GM21381 (cell line): ENCODE data around the gene NOG.

Experiments used
- ATAC-seq: cut with Tn5 transposase; IDR thresholded peaks from one replicate; pipeline ENCODE4 v1.9.1; 2021; ENCODE audit warnings: mild to moderate bottlenecking, moderate library complexity; ENCODE audit not compliant: unreplicated experiment

Gene NOG

DNA sequence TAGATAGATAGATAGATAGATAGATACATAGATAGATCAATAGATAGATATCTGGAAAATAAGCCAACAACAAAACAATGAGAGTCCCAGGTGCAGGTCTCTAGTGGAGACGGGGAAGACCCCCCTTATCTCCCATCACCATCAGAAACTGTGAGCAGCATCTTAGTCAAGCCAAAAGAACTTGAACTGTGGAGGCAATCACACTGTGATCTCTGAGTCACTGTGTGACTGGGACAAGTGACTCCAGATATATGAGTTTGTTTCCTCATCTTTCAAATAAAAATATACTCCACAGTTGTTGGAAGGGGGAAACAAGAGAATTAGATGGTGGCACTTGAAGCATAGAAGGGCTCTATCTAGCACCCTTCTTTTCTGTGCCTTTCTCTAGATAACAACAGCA lies 42.1 kb downstream of the NOG start:
- no peak for ATAC-seq

- no peak for ATAC-seq
These were observed 42.8 kb downstream of the NOG start for GRCh38 chr17:56636265-56636664.

DNA sequence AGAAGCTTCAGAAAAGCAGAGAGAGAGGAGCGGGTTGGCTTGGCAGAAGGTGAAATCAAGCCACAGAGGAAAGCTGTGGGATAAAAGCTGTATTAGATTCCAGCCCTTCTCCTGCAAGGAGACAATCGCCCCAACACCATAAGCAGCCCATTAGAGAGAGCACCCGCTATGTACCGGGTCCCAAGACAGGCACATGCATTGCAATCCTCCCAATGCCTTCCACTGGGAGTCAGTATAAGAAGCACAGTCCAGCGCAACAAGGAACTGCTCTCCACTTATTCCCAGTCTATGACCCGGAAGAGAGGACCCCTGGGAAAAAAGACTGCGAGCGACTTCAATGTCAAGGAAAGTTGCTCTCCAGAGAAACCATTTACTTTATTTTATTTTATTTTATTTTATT lies 43.8 kb downstream of the NOG start:
- no peak for ATAC-seq

DNA sequence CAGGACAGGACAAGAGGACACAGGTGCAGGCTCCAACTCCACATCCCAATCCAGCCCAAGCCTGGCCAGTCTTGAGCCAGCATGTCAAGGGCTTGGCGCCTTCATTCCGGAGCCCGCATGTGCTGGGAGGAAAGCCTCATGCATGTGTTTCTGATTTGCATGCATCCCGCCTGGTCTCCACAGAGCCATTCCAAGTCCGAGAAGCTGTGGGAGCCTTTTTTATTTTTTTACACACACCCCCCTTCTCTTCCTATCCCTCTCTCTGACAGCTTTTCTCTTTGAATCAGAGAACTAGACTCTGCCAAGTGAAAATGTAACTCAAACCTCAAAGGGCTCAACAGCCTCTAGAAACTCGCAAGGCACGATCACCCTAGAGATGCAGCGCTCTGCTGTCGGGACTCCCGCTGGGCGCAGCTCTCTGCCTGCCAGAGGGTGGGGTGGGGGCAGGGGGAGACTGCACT lies 45.1 kb downstream of the NOG start:
- ATAC-seq, result no peak

DNA sequence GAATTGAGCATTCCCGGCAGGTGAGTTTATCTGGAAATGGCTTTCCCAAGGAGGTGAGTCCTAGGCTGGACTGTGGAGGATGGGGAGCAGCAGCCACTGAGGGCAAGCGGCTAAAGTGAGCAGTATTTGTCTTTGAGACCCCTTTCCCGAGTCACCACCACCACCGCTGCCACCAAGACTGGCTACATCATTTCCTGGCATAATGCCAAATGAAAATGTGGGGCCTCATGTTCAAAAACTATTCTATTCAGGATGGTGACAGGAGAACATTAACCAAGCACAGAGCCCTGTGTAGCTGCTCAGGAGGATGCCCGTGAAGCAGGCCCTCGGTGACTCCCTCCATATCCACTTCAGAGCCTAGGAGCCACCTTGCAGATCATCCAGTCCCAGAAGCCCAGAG lies 46.0 kb downstream of the NOG start:
- ATAC-seq, result no peak

- ATAC-seq, result no peak
These were observed 46.6 kb downstream of the NOG start for GRCh38 chr17:56640116-56640515.

GRCh38 chr17:56641373-56641772 lies 47.9 kb downstream of the NOG start:
- ATAC-seq, result no peak

DNA sequence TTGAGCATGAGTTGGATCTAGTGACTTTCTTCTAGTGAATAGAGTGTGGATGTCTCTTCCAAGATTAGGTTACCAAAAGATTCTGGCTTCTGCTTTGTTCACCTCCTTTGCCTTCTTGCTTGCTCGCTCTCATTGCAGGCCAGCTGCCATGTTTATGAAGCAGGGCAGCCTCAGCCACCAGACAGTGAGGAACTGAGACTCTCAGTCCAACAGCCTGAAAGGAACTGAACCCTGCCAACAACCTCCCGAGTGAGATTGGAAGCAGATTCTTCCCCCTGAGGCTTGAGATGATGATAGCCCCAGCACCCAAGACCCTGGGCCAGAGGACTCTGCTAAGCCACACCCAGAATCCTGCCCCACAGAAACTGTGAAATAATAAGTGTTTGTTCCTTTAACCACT lies 48.4 kb downstream of the NOG start:
- no peak for ATAC-seq

- no peak for ATAC-seq
These were observed 48.9 kb downstream of the NOG start for GRCh38 chr17:56642424-56642823.
